HG02763 (cell line): ENCODE results near the gene LOXL3.

ENCODE experiments used
- ATAC-seq: cut with Tn5 transposase; IDR thresholded peaks from one replicate; pipeline ENCODE4 v1.9.1; 2021; ENCODE audit warnings: mild to moderate bottlenecking, moderate library complexity; ENCODE audit not compliant: unreplicated experiment

The LOXL3 gene, protein sequence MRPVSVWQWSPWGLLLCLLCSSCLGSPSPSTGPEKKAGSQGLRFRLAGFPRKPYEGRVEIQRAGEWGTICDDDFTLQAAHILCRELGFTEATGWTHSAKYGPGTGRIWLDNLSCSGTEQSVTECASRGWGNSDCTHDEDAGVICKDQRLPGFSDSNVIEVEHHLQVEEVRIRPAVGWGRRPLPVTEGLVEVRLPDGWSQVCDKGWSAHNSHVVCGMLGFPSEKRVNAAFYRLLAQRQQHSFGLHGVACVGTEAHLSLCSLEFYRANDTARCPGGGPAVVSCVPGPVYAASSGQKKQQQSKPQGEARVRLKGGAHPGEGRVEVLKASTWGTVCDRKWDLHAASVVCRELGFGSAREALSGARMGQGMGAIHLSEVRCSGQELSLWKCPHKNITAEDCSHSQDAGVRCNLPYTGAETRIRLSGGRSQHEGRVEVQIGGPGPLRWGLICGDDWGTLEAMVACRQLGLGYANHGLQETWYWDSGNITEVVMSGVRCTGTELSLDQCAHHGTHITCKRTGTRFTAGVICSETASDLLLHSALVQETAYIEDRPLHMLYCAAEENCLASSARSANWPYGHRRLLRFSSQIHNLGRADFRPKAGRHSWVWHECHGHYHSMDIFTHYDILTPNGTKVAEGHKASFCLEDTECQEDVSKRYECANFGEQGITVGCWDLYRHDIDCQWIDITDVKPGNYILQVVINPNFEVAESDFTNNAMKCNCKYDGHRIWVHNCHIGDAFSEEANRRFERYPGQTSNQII

DNA sequence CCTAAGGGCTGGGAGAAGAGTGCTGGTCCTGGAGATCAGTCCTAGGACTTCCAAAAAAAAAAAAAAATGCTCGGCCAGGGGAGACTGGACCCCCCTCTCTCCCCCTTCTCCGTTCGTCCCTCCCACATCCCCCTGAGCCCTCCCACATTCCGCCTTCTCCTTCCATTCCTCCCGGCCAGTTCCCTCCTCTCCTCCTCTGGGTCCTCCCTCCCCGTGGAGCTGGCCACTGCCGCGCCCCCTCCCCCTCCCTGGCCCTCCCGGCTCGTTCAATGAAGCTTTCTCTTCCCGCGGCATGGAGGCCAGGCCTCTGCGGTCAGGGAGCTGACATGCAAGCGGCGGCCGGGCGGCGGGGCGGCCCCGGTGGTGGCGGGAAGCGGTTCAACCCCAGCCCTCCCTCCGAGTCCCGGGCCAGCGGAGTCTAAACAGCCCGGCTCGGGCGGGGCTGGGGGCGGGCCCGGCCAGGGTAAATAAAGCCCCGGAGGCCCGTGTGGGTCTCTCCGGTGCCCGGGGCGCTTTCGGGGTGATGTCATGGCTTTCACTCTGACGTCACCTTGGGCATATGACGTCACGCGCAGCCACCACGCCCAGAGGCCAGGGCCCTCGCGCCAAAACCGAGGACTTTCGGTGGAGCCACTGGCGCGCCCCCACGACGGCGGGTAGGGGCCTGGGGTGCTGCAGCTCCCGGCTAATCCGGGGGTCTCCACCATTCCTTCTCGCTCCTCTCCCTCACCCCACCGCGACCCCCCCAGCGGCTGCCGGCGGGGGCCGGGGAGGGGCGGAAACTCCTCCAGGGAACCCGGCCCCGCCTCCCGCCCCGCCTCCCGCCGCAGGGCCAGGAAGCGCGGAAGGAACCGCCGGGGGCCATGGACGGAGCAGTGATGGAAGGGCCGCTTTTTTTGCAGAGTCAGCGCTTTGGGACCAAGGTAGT, at the start of gene LOXL3, which contains the start of gene DOK1:
LOXL3 (minus strand) TSS at position 51 of the 928 bp plus-strand sequence. CDS start 1,308 bp downstream, outside the sequence.
DOK1 (plus strand) TSS at position 829 of the 928 bp plus-strand sequence; CDS start at position 864, 35 bp downstream.
- ATAC-seq = peak; percentile 48

DNA sequence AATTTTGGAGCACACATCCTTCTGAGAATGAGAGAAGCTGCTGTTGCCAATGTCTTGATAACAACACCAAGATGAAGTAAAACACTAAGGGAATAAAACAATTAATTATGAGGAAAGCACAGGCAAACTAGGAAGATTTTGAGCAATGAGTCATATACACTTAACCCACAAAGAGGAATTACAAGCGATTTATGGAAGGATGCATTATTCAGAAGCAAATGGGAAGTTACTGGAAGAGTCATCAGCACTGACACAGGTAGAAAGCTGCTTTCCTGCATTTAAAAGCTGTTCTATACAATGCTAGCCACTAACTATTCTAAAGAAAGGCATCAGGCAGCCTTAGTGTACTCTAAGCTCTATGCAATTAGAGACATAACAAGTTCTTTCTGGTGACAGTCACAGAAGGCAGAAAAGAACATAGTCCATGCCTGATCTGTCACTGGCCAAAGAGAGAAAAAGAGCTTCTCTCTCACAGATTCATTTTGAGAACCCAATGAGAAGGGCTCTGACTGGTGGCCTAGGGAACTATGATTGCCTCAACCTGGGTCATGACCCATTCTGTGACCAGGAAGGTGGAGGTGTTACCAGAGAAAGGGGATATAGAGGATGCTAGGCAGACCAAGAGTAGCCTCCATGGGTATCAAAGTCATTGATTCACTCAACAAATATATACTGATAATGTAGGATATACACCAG, 49.0 kb upstream of the LOXL3 start:
- no peak for ATAC-seq

DNA sequence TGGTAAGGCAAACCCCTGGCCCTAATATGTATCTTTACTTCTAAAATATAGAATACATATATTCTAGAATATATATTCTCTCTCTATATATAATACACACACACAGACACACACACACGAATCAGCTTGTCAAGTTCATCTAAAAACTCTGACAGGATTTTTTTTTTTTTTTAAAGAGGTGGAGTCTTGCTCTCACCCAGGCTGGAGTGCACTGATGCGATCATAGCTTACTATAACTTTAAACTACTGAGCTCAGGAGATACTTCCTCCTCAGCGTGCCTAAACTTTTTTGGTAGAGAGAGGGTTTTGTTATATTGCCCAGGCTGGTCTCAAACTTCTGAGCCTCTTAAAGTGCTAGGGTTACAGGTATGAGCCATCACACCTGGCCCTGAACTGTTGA, 45.9 kb upstream of the LOXL3 start:
- no peak for ATAC-seq

DNA sequence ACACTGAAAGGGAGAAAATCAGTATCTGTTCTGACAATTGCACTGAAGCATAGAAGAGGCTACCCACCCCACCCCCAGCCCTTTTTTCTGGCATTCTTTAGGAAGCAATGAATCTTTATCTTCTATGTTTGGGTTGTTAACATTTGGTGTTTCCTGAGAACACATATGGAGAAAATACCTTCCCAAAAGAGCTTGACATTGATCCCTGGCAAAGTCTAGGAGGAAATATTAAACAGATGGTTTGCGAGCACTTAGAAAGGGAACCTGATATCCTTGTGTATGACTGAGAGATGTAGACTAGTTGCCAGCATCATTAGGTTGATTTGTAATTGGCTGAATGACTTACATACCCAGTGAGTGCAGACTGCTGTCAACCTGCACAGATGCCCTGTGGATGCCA, 43.7 kb upstream of the LOXL3 start:
- ATAC-seq = no peak

DNA sequence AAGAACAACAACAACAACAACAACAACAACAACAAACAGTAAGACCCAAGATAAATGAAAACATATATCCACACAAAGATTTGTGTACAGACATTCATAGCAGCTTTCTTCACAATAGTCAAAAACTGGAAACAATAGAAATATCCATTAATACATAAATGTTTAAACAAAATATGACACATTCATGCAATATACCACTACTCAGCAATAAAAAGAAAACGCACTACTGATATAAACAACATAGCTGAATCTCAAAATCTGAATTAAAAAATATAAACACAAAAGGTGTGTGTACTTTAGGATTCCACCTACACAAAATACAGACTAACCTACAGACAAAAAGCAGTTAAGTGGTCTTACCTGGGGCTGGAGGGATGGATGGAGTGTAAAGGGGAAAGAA, 42.8 kb upstream of the LOXL3 start:
- no peak for ATAC-seq

DNA sequence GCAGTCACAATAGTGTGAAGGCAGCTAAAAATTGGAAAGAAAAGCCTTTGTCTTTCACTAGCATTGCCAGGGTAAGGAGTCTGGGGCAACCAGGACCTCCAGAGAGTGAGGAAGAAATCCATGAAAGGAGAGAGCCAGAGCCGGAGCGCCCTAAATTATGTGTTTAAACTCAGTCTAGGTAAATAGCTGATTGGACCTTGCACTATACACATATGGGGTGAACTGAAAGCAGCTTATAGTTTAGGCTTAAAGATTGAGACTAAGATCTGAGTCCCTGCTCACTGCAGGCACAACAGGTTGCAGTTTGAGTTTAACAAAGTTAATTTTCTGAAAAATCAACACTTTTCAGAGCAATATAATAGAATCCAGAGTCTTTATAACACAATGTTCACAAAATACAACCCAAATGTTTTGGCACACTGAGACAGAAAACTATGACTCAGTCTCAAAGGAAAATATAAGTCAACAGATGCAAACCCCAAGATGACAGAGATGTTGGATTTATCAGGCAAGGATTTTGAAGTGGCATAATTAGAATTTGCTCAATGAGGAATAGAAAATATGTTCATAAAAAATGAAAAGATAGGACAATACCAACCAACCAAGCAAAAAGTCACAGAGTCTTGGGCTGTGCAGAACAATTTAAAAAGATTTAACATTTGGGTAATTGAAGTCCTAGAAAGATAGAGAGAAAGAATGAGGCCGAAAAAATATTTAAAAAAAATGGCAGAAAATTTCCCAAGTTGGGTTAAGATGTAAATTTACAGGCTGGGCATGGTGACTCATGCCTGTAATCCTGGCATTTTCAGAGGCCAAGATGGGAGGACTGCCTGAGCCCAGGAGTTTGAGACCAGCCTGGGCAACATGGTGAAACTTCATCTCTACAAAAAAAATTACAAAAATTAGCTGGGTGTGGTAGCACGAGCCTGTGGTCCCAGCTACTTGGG, 40.4 kb upstream of the LOXL3 start:
- no peak for ATAC-seq

DNA sequence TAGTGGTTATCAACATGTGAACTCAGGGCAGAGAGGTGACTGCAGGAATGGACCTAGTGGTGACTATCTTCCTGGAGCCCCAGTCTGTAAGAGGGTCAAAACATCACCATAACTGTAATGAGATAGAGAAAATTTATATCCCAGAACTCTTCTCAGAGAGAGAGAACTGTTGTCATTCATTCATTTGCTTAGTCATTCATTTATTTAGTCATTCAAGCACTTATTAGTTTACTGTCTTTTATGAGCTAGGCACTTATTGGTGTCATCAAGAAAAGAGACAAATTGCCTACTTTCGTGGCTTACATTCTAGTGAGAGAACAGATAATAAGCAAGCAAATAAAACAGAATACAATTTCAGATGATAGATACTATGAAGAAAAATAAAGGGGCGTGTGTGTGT, 34.9 kb upstream of the LOXL3 start:
- no peak for ATAC-seq

DNA sequence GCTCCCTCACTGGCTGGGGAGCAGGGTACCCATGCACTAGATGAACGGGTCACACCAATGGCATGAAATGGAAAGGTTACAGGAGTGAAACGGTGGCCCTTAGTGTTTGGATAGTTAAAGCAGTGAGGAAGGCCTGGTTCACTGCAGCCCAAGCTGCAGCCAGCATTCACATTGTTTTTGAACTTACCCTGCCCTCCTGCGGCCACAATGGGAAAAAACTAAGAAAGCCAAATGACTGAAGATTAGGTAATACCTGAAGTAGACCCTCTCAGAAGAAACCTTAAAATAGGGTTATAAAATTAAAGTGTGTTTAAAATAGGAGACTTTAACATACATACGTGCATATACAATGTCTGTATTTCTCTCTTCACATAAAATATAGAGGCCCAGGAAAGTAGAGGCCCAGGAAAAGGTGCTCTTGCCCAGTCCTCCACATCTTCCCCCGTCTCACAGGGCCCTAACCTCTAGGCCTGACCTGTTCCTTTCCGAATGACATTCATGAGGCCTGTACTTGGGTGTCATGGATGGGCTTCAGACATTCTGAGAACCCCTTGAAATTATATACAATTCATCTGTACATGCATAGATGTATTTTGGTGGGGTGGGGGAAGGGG, 34.0 kb upstream of the LOXL3 start:
- peak; percentile 54 for ATAC-seq

DNA sequence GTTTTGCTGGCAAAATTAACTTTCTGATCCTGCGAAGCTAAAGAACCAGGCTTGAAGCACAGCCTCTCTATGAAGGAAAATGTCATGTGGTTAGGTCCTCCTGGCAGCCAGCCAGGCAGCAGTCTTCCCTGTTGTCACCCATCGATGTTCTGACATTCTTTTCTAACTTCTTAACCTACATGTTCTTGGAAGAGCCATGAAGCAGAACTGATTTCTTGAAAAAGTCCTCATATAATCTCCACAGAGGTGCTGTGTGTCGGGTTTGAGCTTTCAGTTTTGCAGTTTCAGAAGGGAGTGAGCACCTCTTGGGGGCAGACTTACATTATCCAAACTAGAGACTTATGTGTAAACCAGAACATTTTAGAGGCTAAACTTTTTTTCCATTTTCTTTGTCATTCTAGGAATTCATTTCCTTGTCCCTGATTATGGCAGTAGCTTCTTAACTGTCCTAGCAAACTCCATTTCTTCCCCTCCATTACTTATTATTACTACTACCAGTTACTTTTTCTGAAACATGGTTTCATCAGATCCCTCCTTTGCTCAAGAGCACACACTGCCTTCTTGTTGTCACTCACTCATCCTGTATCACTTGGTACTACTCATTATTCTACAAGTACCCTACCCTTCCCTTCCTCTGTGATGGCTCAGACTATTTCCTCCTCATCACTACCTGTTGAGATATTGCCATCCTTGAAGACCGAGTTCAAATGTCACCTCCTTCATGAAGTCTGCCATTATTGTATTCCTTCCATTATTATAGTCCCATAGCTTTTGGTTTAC, 31.9 kb upstream of the LOXL3 start:
- ATAC-seq = no peak

DNA sequence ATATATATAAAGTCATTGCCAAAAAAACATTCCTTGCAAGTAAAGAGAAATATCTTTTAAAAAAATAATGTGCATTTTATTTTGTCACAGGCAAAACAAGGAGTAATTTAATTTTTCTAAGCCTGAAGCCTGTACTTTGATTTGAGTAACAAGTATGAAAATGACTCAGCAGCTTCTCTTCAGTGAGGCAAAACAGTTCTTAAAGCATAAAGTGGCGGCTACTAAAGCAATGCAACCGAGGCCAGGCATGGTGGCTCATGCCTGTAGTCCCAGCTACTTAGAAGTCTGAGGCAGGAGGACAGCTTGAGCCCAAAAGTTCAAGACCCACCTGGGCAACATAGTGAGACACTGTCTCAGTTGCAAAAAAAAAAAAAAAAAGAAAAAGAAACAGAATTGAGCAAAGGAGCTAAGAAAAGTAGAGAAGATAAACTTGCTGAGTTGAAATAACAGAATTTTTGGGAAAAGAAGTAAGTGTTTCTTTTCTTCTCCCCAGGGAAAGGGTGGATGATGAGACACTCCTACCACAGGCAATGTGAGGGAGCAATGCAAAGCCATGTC, 30.4 kb upstream of the LOXL3 start:
- ATAC-seq = no peak

DNA sequence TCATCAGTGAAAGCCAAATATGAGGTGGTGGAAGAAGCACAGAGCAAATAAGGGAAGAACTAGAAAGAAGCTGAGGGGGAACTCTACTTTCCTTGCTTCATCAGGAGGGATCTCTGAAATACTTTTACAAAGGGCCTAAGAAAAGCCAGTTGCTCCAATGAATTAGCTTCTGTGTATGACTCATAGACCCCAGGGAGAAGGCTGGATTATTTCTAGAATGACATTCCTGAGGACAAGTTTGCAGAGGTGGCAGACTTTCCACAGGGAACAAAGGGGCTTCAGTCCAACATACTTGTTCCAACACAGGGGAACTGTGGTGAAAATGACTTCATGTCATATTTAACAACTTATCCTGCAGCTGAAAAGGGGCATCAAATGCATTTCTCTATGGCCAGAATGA, 29.8 kb upstream of the LOXL3 start:
- ATAC-seq = no peak

DNA sequence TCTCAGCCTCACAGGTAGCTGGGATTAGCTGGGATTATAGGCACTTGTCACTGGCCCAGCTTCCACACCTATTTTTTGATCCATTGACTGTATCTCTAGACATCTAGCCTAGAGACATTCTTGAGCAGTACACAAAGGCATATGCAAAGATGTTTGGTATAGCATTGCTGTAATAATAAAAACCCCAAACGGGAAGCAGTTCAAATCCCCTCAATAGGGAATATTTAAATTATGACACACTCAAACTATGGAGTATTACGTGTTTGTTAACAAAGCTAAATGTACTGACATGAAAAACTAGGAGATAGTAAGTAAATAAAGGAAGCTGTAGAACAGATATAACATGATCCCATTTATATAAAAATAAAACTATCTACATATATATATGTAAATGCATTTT, 28.4 kb upstream of the LOXL3 start:
- no peak for ATAC-seq

DNA sequence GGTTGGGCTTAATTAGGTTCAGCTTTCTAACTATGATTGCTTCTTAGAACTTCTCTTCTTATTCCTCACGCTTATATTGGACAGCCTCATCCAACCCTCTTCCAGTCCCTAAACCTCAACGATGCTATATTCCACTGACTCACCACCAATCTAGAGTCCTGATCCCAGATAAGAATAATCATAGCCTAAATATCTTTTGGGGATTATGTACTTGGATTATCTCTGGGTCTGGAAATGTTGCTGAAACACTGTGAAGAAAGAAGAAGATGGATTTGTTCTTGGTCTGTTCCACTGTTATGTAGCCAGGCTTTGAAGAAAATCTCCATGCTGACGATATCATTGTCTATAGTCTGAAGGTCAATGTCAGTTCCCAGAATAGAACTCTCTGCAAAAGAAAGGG, 27.7 kb upstream of the LOXL3 start:
- ATAC-seq = no peak

DNA sequence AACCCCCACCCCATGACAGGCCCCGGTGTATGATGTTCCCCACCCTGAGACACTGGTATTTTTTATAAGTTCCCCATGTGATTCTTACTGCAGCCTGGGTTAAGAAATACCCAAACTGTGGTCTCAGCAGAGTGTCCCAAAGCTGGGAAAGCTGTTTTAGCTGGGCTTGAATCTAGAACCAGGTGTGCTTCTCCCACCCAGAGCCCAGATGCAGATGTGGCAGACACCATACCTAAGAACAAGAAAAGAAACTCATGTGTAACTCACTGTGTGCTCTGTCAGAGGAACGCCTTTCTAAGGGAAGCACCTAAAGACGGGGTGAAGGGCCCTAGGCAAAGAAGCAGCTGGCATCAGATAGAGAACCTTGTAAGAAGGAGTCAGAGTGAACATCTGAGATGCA, 24.7 kb upstream of the LOXL3 start:
- ATAC-seq = peak; percentile 46

DNA sequence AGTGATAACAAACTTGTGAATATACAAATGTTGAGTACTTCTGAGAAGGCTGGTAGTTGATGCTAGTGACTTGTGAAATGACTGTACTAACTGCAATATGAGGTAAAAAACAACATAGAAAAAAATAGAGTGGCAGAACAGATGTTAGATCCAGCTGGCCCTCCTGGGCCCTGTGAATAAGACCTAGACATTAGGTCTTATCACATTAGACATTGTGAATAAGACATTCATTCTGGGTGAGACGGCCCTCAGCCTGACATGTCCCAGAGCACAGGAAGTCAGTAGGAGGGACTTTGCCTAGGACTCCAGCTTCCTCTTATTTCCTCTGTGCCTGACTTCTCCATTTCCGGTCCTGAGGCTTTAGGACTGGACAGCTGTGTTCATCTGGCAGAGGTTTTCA, 23.7 kb upstream of the LOXL3 start:
- no peak for ATAC-seq

DNA sequence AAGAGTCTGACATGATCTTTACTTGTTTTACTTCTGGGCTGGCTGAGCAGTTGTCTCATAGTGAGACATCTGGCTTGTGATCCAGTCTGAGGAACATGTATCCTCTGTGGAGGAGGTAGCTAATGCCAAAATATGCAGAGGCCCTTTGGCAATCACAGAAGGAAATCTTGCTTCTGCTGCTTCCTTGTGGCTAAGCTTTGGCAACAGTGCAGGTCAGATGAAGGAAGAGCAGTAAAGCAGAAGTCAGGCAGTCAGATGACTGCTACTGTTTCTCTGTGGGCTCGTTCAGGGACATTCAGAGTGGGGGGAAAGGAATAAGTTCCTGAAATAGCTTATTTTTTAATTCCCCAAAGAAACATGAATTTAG, 23.1 kb upstream of the LOXL3 start:
- ATAC-seq = no peak

DNA sequence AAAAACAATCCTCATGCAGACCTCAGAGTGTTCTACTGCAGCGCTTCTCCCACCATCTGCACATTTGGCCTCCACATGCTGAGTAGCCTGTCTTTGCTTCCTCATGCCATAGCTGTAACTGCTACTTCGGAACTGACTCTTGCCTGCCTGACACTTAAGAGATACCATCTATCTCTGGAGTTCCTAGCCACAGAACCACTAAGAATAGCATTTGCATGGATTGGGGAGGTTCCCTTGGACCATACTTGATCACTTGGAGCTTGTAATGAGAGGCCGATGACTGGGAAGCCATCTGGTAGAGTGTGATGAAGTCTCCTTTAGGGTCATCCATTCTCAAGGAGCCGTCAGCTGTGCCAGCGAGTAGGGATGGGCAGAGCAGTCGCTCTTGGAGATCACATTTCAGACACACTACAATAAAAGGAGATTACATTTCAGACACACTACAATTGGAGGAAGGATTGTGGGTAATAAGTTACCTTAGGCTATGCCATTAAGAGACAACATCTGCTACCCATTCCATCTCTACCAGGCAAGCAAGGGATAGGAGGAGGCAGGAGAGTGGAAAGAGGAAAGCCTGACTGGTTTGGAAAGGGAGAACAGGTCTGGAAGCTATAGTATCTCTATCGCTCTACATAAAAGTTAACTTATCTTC, 22.6 kb upstream of the LOXL3 start:
- ATAC-seq = no peak
